Neuron (in vitro differentiated cells): ENCODE results near the gene ROCK1.
"Not testable (repeated sequence)": the region's sequence is repeated elsewhere in the genome, so short reads cannot be mapped to it uniquely, and the experiment has no call there.

ENCODE experiments used
- H2AFZ ChIP-seq: one replicate; pipeline ENCODE4 v1.6.1; 2013; ENCODE audit warnings: low read depth, mild to moderate bottlenecking, inconsistent platforms, low read length, moderate library complexity
- H3K27me3 ChIP-seq: one replicate; pipeline ENCODE4 v1.6.1; 2013; ENCODE audit warnings: low read length; ENCODE audit not compliant: insufficient read depth
- H3K36me3 ChIP-seq: one replicate; pipeline ENCODE4 v1.6.1; 2013; ENCODE audit warnings: low read length; ENCODE audit not compliant: insufficient read depth
- H3K4me1 ChIP-seq: one replicate; pipeline ENCODE4 v1.6.1; 2013; ENCODE audit warnings: low read length; ENCODE audit not compliant: insufficient read depth
- H3K4me3 ChIP-seq: 2 replicates; pipeline ENCODE4 v1.5.1; 2013; ENCODE audit warnings: mild to moderate bottlenecking, low read length, moderate library complexity
- H3K9me3 ChIP-seq: one replicate; pipeline ENCODE4 v1.6.1; 2013; ENCODE audit warnings: low read length

ROCK1 gene

DNA sequence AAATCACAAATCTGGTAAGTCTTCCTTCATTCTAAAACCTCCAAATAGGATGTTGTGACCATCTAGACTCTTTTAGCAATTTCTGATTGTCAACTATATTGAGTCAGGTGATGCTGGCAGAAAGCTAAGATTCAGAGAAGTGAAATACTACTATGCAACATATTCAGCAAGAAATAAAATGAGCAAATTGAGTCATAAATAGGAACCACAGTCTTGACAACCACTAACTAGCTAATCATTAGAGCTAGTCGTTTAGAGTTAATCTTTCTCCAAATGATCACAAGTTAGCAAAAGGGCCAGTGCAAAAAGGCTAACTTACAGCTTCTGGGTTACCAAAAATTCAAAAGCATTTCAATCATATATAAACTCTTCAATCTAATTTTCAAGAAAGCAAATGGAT is 54.5 kb downstream of the ROCK1 start:
- H2AFZ ChIP-seq, result no peak overlapping the region
- H3K27me3 ChIP-seq, result no peaks in the 10 kb centered on the region
- peaks cover 4% of the 10 kb centered on the region for H3K36me3 ChIP-seq
- no peak overlapping the region for H3K4me3 ChIP-seq
- no peaks in the 10 kb centered on the region for H3K4me1 ChIP-seq
- peaks cover 11% of the 10 kb centered on the region for H3K9me3 ChIP-seq

DNA sequence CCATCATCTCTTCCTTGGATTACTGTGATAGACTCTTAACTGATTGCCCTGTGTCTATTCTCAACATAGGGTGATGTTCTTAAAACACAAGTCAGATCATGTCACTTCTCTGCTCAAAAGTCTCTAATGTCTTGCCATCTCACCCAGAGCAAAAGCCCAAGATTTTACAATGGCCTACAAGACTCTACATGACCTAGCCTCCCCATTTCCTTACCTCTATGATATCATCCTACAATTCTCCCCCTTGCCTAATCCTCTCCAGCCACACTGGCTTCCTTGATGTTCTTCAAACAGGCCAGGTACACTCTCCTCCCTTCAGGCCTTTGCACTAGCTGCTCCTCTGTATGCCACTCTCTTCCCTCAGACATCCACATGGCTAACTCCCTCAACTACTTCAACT is 55.1 kb downstream of the ROCK1 start:
- Histone ChIP-seq H3K4me3 (no peak overlapping the region), H2AFZ (no peak overlapping the region), H3K9me3 (peaks cover 11% of the 10 kb centered on the region), H3K27me3 (no peaks in the 10 kb centered on the region), H3K4me1 (no peaks in the 10 kb centered on the region), H3K36me3 (no peaks in the 10 kb centered on the region)

DNA sequence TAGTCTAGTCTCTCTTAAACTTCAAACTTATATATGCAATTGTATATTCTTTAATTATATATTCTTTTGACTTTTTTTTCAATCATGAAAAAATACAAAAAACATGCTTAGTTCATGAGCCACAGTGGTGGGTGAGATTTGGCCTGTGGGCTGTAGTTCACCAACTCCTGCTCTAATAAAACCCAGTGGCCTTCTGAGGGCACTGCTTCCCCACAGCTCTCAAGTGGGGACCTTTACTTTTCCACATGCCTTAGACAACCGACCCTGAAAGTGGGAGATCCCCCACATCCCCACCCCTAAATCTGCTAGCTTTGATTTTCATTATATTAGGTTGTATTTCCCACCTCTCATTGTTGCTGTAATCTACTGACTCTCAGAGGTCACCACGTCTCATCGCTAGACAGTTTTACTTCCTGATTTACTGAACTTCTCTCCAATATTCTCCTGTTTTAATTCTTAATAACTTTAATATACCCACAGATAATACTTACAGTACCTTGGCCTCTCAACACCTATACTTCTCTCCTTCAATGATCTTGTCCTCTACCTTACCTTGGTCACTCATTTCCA is 57.3 kb downstream of the ROCK1 start:
- Histone ChIP-seq H3K27me3 (no peaks in the 10 kb centered on the region), H2AFZ (no peak overlapping the region), H3K4me1 (no peaks in the 10 kb centered on the region), H3K36me3 (no peaks in the 10 kb centered on the region), H3K4me3 (no peak overlapping the region), H3K9me3 (no peaks in the 10 kb centered on the region)

DNA sequence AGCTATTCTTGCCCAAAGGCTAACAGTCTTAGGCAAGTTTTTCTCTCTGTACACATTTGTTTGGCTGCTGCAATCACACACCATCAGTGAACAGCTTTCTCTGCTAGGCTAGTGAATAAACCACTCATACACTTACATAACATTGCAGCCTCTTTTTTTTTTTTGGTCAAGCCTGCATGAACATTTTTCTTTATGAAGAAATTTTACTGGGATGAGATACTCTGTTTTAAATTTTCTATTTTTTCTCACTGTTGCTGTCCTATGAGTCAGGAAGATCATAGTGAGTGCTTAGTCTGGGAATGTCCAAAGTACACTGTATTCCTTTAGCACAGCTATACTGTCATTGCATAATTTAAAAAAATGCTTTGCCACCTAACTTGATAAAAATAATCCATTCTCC is 58.5 kb downstream of the ROCK1 start:
- Histone ChIP-seq H3K4me1 (no peaks in the 10 kb centered on the region), H3K27me3 (no peaks in the 10 kb centered on the region), H3K4me3 (no peak overlapping the region), H3K36me3 (peaks cover under 1% of the 10 kb centered on the region), H3K9me3 (no peaks in the 10 kb centered on the region), H2AFZ (no peak overlapping the region)

DNA sequence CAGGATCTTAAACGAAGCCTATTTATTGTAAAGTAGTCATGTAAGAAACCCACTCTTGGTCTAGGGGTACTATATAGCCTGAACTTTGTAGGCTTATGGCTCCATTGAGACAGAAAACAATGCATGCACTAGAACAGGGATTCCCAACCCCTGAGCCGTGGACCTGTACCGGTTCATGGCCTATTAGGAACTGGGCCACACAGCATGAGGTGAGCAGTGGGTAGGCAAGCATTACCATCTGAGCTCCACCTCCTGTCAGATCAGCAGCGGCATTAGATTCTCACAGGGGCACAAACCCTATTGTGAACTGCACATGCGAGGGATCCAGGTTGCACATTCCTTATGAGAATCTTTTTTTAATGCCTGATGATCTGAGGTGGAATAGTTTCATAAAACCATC is 59.2 kb downstream of the ROCK1 start:
- Histone ChIP-seq H2AFZ (no peak overlapping the region), H3K27me3 (no peaks in the 10 kb centered on the region), H3K9me3 (no peaks in the 10 kb centered on the region), H3K36me3 (peaks cover 4% of the 10 kb centered on the region), H3K4me1 (no peaks in the 10 kb centered on the region), H3K4me3 (no peak overlapping the region)

DNA sequence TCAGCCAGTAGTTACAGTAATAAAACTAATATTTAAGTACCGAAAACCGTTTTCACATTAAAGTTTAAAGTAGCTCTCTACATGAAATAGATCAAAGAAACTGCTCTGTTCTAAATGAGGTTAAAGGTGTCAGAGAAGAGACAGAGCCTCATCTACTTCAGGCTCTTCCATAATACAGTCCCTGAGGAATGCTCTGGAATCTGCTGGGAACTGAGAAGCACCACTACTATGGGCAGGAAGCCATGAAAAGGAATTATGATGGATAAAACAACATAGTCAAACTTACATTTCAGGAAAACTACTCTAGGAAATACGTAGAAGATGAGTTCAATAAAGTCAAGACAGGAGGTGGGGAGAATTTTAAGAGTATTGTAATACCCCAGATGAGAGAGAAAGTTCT is 60.0 kb downstream of the ROCK1 start:
- H3K27me3 ChIP-seq, result no peaks in the 10 kb centered on the region
- no peaks in the 10 kb centered on the region for H3K9me3 ChIP-seq
- H3K4me3 ChIP-seq, result no peak overlapping the region
- H3K36me3 ChIP-seq, result peaks cover 4% of the 10 kb centered on the region
- no peak overlapping the region for H2AFZ ChIP-seq
- H3K4me1 ChIP-seq, result no peaks in the 10 kb centered on the region

DNA sequence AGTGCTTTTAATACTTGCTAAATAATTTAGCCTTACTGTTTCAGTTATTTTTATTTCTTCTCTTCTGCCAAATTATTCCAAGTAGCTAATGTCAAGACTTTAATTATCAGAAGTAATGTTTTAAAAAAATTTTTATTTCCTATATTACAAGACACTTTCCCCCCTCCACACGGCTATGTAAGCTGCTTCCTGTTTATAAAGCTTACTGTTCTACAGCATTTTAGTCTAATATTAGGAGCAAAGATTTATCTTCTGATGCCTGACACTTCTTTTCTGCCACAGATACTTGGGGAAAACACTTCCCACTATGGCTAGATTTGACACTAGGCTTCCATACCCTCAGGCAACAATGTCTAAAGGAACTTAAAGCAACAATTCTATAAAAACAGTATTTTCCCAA is 62.3 kb downstream of the ROCK1 start:
- no peaks in the 10 kb centered on the region for H3K27me3 ChIP-seq
- peaks cover 15% of the 10 kb centered on the region for H3K36me3 ChIP-seq
- H3K4me3 ChIP-seq, result no peak overlapping the region
- H2AFZ ChIP-seq, result no peak overlapping the region
- no peaks in the 10 kb centered on the region for H3K4me1 ChIP-seq
- no peaks in the 10 kb centered on the region for H3K9me3 ChIP-seq

DNA sequence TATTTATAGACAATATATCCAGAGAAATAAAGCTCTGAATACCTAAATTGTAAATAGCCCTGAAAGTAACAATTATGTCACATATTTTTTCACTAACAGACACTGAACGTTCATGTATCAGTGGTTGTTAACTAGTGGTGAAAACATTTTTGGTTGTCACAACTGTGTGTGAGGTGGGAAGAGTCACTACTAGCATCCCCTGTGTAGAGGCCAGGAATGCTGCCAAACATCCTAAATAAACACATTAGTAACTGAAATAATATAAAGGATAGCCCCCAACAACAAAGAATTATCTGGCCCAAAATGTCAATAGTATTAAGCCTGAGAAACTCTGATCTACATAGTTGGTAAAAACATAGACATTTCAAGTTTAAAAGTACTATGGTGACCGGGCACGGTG is 64.5 kb downstream of the ROCK1 start:
- Histone ChIP-seq H3K36me3 (peaks cover 24% of the 10 kb centered on the region), H3K4me1 (no peaks in the 10 kb centered on the region), H3K27me3 (no peaks in the 10 kb centered on the region), H3K9me3 (no peaks in the 10 kb centered on the region), H3K4me3 (no peak overlapping the region), H2AFZ (no peak overlapping the region)

DNA sequence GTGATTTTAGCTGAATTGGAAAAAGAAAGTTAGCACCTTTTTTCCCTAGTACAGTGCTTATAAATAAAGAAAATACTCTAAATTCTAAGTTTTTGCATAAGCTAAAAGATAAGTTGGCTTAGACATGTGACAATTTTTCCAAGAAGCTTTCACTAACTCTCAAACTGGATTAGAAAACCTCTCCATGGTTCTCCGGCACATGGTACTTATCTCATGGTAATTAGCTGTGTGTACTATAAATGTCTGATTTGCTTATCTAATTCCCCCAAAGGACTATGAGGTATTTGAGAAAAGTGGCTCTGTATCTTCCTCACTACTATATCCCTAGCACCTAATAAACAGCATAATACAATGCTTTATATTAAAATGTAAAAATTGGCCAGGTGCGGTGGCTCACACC is 71.1 kb downstream of the ROCK1 start:
- Histone ChIP-seq H3K36me3 (peaks cover 45% of the 10 kb centered on the region), H3K4me1 (no peaks in the 10 kb centered on the region), H3K9me3 (no peaks in the 10 kb centered on the region), H3K4me3 (no peak overlapping the region), H3K27me3 (no peaks in the 10 kb centered on the region), H2AFZ (no peak overlapping the region)

DNA sequence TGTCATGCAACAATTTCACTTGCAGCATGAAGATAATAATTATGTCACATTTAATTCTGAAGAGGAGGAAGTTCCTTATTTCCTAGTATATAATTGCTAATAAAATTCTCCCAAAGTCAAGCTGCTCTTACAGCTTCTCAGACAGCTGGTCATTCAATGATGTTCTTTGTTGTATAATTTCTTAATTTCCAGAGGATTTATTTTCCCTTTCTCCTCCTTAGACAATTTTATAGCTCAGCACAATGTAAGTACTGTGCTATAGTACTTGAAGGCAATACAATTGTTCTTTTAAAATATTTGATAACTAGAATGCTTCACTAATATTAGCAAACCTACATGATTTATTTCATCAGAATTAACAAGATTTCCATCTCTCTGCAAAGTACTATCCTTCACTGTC is 73.4 kb downstream of the ROCK1 start:
- peaks cover 41% of the 10 kb centered on the region for H3K36me3 ChIP-seq
- H3K27me3 ChIP-seq, result no peaks in the 10 kb centered on the region
- H3K4me3 ChIP-seq, result no peak overlapping the region

DNA sequence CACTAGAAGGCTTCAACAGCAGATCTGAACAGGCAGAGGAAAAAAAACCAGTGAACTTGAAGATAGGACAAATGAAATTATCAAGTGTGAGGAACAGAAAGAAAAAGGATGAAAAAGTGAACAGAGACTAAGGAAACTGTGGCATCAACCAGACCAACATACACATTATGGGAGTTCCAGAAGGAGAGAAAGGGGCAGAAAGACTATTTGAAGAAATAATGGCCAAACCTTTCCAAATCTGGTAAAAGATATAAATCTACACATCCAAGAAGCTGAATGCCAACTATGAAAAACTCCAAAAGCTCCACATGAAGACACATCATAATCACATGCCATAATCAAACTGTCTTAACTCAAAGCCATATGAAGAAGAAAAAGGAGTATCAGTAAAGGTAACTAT is 79.8 kb downstream of the ROCK1 start:
- Histone ChIP-seq H3K4me1 (no peaks in the 10 kb centered on the region), H3K4me3 (no peak overlapping the region), H2AFZ (no peak overlapping the region), H3K36me3 (peaks cover 17% of the 10 kb centered on the region), H3K27me3 (no peaks in the 10 kb centered on the region), H3K9me3 (peaks cover 19% of the 10 kb centered on the region)

More for the DNA sequence above, 73.4 kb downstream of the ROCK1 start:
- H3K4me1 ChIP-seq, result no peaks in the 10 kb centered on the region
- H2AFZ ChIP-seq, result no peak overlapping the region
- peaks cover 4% of the 10 kb centered on the region for H3K9me3 ChIP-seq

DNA sequence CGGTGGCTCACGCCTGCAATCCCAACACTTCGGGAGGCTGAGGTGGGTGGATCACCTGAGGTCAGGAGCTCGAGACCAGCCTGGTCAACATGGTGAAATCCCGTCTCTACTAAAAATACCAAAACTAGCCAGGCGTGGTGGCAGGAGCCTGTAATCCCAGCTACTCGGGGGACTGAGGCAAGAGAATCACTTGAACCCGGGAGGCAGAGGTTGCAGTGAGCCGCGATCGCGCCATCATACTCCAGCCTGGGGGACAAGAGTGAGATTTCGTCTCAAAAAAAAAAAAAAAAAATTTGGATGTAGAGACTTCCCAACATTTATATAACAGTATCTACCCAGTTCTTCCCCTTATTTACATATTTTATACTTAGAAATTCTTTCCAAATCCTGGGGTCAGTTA is 93.4 kb downstream of the ROCK1 start:
- H3K27me3 ChIP-seq, H3K4me3 ChIP-seq, H3K4me1 ChIP-seq, H3K9me3 ChIP-seq, H2AFZ ChIP-seq: not testable (repeated sequence)
- H3K36me3 ChIP-seq, result peaks cover 49% of the 10 kb centered on the region

DNA sequence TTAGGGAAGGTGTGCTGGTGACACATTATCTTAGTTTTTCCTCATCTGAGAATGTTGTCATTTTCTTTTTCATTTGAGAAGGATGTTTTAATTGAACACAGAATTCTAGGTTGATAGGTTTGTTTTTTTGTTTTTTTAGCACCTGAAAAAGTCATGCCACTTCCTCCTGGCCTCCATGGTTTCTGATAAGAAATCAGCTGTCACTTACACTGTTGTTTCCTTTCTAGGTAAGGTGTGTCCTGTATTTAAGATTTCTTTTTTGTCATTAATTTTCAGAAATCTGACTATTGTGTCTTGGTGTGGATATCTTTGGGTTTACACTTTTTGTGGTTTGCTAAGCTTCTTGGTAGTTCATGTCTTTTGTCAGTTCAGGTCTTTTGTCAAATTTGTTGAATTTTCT is 99.3 kb downstream of the ROCK1 start:
- Histone ChIP-seq H2AFZ (no peak overlapping the region), H3K9me3 (peaks cover 9% of the 10 kb centered on the region), H3K4me3 (no peak overlapping the region), H3K27me3 (no peaks in the 10 kb centered on the region), H3K36me3 (peaks cover 53% of the 10 kb centered on the region), H3K4me1 (no peaks in the 10 kb centered on the region)

DNA sequence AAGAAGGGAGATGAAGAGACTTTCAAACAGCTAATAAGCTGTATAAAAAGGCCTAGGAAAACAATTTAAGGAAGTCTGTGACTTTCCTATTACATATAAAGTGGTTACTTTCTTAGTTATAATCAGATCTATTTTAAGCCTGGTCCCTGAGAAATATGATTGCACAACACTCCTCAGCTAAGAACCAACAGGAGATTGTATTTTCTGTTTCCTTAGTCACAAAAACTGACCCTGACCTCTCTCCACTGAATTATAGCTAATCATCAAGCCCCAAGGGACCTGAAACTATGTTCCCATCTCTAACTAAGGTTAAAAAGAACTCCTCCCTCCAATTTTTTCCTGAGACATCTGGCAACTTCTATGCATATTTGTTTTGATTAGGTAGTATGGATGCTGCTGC is 106.9 kb downstream of the ROCK1 start:
- no peaks in the 10 kb centered on the region for H3K27me3 ChIP-seq
- no peaks in the 10 kb centered on the region for H3K4me1 ChIP-seq
- peaks cover 55% of the 10 kb centered on the region for H3K36me3 ChIP-seq
- H3K4me3 ChIP-seq, result no peak overlapping the region
- H2AFZ ChIP-seq, result no peak overlapping the region
- H3K9me3 ChIP-seq, result peaks cover 2% of the 10 kb centered on the region
